ENCODE data around the gene LSM14A. TPM values are rescaled to one million over a fixed set of nuclear protein-coding genes. Genes with fewer than 3 reads are reported as not detected.
A peak's percentile ranks its signal among the peaks of the same experiment; 100 is the strongest.

Gene LSM14A
- total and polyA plus RNA-seq, 9 of the 15 experiments (the other 6 are each of a cell fraction or from before 2014, with no cell fraction given): 19.5 to 150 (median 95.1) TPM

DNA sequence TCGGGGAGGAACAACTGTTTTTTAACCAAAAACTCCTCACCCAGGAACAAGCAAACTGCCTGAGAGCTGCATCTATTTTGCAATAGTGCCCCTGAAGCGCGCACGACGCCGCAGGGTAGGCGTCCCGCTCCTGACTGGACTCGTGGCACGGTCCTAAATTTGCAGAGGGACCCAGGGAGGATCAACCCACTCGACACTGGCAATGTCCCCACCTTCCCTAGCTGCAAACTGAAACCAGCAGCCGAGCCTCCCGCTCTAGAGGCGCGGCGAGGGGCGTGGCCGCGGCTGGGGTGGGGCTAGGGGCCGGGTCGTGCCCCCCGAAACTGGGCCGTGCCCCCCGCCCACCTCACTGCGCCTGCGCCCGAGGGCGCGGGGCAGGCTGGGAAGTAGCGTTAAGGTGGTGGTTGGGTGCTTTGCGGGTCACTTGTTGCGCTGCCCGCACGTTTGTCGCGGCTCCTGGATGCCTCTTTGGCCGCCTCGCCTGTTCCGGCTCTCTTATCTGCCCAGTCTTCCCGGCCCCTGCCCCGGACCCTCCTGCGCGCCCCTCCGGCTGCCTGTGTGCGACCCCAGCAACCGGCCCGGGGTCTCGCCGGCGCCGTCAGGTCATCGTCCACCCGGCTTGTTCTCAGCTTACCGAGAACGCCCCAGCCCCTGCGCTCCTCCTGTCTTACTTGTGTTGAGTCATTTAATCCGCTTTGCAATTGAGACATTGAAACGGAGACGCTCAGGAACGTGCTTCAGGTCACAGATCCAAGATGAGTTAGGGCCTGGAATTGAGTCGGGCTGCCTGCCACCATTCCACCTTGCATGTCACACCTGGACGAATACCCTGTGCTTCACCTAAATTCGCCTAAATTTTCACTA, 37.9 kb upstream of the LSM14A start (continued):
- TF ChIP-seq, protein P1, sequence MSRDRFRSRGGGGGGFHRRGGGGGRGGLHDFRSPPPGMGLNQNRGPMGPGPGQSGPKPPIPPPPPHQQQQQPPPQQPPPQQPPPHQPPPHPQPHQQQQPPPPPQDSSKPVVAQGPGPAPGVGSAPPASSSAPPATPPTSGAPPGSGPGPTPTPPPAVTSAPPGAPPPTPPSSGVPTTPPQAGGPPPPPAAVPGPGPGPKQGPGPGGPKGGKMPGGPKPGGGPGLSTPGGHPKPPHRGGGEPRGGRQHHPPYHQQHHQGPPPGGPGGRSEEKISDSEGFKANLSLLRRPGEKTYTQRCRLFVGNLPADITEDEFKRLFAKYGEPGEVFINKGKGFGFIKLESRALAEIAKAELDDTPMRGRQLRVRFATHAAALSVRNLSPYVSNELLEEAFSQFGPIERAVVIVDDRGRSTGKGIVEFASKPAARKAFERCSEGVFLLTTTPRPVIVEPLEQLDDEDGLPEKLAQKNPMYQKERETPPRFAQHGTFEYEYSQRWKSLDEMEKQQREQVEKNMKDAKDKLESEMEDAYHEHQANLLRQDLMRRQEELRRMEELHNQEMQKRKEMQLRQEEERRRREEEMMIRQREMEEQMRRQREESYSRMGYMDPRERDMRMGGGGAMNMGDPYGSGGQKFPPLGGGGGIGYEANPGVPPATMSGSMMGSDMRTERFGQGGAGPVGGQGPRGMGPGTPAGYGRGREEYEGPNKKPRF (IDR thresholded peaks at IDR 0.05; ENCODE audit: low read depth, low read length): no peak
- TF ChIP-seq CBFA2T3 (IDR thresholded peaks at IDR 0.05) (no peak), THRAP3 (IDR thresholded peaks at IDR 0.05; ENCODE audit: borderline replicate concordance) (no peak), SMAD4 (CRISPR knock-in tag; conservative IDR thresholded peaks at IDR 0.05) (no peak), POLR2G (IDR thresholded peaks at IDR 0.05; ENCODE audit: low read depth, low read length) (peak; percentile 99)
- TF ChIP-seq, protein P2, sequence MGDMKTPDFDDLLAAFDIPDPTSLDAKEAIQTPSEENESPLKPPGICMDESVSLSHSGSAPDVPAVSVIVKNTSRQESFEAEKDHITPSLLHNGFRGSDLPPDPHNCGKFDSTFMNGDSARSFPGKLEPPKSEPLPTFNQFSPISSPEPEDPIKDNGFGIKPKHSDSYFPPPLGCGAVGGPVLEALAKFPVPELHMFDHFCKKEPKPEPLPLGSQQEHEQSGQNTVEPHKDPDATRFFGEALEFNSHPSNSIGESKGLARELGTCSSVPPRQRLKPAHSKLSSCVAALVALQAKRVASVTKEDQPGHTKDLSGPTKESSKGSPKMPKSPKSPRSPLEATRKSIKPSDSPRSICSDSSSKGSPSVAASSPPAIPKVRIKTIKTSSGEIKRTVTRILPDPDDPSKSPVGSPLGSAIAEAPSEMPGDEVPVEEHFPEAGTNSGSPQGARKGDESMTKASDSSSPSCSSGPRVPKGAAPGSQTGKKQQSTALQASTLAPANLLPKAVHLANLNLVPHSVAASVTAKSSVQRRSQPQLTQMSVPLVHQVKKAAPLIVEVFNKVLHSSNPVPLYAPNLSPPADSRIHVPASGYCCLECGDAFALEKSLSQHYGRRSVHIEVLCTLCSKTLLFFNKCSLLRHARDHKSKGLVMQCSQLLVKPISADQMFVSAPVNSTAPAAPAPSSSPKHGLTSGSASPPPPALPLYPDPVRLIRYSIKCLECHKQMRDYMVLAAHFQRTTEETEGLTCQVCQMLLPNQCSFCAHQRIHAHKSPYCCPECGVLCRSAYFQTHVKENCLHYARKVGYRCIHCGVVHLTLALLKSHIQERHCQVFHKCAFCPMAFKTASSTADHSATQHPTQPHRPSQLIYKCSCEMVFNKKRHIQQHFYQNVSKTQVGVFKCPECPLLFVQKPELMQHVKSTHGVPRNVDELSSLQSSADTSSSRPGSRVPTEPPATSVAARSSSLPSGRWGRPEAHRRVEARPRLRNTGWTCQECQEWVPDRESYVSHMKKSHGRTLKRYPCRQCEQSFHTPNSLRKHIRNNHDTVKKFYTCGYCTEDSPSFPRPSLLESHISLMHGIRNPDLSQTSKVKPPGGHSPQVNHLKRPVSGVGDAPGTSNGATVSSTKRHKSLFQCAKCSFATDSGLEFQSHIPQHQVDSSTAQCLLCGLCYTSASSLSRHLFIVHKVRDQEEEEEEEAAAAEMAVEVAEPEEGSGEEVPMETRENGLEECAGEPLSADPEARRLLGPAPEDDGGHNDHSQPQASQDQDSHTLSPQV (IDR thresholded peaks at IDR 0.05): peak; percentile 45; the same call in 1 of the 2 replicates

Data from K562 (cell line).